Measurements from ENCODE around the gene RNF7.
"Not testable (repeated sequence)": the region's sequence is repeated elsewhere in the genome, so short reads cannot be mapped to it uniquely, and the experiment has no call there.

The RNF7 gene

DNA sequence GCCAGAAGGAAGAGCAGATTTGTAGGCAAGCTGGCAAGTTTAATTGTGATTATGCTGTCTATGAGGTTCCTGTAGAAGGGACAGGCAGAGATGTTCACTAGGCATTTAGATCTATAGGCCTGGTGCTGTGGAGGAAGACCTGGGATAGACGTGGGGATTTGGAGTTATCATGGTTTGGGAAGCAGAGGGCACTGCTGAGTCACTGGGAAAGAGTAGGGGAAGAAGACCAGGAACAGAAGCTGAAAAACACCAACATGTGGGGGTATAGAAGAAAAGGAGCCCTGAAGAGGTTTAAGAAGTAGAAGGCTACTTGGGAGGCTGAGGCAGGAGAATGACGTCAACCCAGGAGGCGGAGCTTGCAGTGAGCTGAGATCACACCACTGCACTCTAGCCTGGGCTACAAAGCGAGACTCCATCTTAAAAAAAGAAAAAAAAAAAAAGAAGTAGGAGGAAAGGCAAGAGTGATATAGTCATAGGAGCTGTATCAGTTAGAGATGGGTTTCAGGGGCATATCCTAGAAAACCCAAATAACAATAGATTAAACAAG, 44.4 kb downstream of the RNF7 start:
- TF ChIP-seq, protein P1, sequence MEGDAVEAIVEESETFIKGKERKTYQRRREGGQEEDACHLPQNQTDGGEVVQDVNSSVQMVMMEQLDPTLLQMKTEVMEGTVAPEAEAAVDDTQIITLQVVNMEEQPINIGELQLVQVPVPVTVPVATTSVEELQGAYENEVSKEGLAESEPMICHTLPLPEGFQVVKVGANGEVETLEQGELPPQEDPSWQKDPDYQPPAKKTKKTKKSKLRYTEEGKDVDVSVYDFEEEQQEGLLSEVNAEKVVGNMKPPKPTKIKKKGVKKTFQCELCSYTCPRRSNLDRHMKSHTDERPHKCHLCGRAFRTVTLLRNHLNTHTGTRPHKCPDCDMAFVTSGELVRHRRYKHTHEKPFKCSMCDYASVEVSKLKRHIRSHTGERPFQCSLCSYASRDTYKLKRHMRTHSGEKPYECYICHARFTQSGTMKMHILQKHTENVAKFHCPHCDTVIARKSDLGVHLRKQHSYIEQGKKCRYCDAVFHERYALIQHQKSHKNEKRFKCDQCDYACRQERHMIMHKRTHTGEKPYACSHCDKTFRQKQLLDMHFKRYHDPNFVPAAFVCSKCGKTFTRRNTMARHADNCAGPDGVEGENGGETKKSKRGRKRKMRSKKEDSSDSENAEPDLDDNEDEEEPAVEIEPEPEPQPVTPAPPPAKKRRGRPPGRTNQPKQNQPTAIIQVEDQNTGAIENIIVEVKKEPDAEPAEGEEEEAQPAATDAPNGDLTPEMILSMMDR (IDR thresholded peaks at IDR 0.05; ENCODE audit: low read depth, low read length), result no peak
- no peak overlapping the region for H3K4me3 ChIP-seq (ENCODE audit: low read depth, low read length)

DNA sequence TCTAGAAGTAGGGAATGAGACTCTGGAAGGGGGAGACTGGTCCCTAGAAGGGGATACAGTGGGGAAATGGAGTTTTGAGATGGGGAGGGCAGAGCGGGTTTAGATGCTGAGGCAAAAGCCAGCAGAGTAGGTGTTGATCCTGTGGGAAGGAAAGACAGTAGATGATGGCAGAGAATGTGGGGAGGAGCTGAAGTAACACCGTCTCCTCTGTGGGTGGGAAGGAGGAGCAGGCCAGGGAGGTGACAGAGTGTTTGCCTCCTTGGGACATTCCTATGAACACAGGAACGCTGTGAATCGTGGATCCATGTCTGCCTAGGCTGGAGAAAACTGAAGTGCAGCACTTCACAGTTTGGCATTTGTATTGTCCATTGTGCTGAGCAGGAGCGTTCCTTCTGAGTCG, 45.5 kb downstream of the RNF7 start:
- TF ChIP-seq, protein P1 (IDR thresholded peaks at IDR 0.05; ENCODE audit: low read depth, low read length), result no peak
- H3K4me3 ChIP-seq (ENCODE audit: low read depth, low read length), result no peak overlapping the region

DNA sequence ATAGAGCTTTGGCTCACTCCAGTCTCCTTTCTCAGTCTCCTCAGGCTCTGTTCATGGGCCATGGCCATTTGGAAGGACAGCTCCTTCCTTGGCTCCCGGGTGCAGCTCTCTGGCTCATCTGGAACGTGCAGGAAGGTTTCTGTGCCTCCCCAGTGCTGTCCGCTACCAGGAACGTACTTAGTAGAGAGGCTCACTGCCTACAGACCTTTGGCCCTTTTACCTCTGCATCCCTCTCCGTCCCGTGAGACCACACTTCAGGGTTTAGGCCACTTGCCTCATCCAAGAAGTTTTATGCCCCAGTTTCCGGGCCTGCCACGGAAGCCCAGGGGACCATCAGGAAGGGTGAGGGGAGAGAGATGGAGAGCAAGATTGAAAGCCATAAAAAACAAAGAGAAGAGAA, 46.0 kb downstream of the RNF7 start:
- TF ChIP-seq, protein P1 (IDR thresholded peaks at IDR 0.05; ENCODE audit: low read depth, low read length), result no peak
- no peak overlapping the region for H3K4me3 ChIP-seq (ENCODE audit: low read depth, low read length)

DNA sequence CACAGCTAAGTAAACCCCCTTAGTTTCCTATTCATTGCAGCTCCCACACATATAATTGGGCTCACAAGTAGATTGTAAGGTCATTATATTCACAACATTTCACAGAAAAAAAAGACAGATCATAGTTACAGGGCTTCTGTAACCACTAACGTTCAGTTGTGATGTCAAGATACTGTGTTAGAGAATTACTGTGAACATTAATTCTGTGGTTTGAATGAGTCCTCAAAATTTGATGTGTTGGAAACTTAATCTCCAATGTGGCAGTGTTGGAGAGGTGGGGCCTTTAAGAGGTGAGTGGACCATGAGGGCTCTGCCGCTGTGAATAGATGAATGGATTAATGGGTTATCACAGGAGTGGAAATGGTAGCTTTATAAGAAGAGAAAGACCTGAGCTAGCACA, 46.4 kb downstream of the RNF7 start:
- TF ChIP-seq, protein P1 (IDR thresholded peaks at IDR 0.05; ENCODE audit: low read depth, low read length), result no peak
- no peak overlapping the region for H3K4me3 ChIP-seq (ENCODE audit: low read depth, low read length)

DNA sequence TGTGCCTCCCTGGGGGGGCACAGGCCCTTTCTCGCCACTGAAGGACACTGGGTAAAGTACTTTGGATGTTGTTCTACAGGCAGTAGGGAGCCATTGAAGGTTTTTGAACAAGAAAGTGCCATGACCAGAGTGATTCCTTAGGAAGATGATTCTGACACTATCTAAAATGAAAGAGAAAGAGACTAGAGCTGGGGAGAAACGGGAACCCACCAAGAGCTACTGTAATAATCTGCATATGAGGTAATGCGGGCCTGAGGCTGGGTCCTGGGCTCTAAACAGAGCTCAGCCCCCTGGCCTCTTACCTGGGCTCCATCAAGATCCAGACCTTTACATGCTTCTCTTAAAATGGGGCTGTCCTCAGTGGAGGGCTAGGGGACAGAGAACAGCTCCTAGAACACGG, 50.1 kb downstream of the RNF7 start:
- H3K4me3 ChIP-seq (ENCODE audit: low read depth, low read length), result no peak overlapping the region
- TF ChIP-seq, protein P1 (IDR thresholded peaks at IDR 0.05; ENCODE audit: low read depth, low read length), result no peak

DNA sequence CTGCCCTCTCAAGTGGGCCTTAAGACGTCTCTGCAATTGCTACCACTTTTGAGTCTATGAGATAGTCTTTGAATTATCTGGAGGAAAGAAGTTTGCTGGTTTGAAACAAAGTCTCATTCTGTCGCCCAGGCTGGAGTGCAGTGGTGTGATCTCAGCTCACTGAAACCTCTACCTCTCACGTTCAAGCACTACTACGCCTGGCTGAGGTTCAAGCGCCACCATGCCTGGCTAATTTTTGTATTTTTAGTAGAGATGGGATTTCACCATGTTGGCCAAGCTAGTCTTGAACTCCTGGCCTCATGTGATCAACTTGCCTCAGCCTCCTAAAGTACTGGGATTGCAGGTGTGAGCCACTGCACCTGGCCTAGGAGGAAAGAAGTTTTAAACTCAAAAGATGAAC, 50.7 kb downstream of the RNF7 start:
- not testable (repeated sequence) for H3K4me3 ChIP-seq (ENCODE audit: low read depth, low read length)

DNA sequence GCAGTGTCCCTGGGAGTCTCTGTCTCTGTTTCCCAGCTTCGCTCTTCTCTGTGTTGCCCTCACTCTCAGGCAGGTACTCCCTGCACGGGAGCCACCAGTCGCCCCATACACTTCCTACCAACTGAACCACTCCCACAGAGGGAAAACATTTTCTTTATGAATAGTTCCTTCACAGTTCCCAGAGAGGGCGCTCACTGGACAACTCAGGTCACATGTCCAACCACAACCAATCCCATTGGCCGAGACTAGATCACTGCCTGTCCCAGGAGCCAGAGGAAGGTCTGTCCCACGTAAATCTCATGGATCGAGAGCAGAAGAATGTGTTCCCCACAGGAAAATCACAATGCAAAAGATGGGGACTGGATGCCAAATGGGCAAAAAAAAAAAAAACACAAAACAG, 51.2 kb downstream of the RNF7 start:
- TF ChIP-seq, protein P1 (IDR thresholded peaks at IDR 0.05; ENCODE audit: low read depth, low read length), result no peak
- H3K4me3 ChIP-seq (ENCODE audit: low read depth, low read length), result no peak overlapping the region

DNA sequence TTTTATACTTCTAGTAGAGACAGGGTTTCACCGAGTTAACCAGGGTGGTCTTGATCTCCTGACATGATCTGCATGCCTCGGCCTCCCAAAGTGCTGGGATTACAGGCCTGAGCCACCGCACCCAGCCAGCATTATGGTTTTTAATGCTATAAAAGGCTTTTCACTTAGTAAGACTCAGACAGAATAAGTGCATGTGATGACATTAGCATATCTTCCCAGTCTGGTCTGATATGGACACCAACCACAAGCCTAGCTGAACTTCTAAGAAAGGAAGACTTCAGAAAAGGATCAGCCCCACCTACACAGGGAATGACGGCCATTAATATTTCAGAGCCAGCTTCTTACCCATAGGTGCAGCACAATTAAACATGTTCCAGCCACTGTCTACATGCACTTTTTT, 52.1 kb downstream of the RNF7 start:
- TF ChIP-seq, protein P1 (IDR thresholded peaks at IDR 0.05; ENCODE audit: low read depth, low read length), result no peak
- H3K4me3 ChIP-seq (ENCODE audit: low read depth, low read length), result no peak overlapping the region

Data from WI38 (cell line).